ENCODE measurements around the gene PTTG1IP. TPM values are rescaled to one million over a fixed set of nuclear protein-coding genes. Genes with fewer than 3 reads are reported as not detected.

The PTTG1IP gene
- total RNA-seq, 1 donor from 2014 or later = 107 TPM

GRCh38 chr21:44815852-44816628 is 57.5 kb downstream of the PTTG1IP start:
- no peak overlapping the region for H3K4me3 ChIP-seq (ENCODE audit: low read depth, low read length)
- TF ChIP-seq CTCF (IDR thresholded peaks at IDR 0.05; ENCODE audit: insufficient read depth, low read length, severe bottlenecking) = no peak
- H3K36me3 ChIP-seq (ENCODE audit: control insufficient read depth, insufficient read depth, low read length) = peaks cover 3% of the 10 kb centered on the region
- DNase-seq (ENCODE audit: low read depth) = no peak
- no peaks in the 10 kb centered on the region for H3K27me3 ChIP-seq (ENCODE audit: control insufficient read depth, insufficient read depth, low read length)
- no peak for FAIRE-seq

GRCh38 chr21:44815225-44815624 is 58.3 kb downstream of the PTTG1IP start:
- DNase-seq (ENCODE audit: low read depth) (no peak), FAIRE-seq (no peak)
- no peak overlapping the region for H3K4me3 ChIP-seq (ENCODE audit: low read depth, low read length)
- no peak for TF ChIP-seq CTCF (IDR thresholded peaks at IDR 0.05; ENCODE audit: insufficient read depth, low read length, severe bottlenecking)
- no peaks in the 10 kb centered on the region for H3K27me3 ChIP-seq (ENCODE audit: control insufficient read depth, insufficient read depth, low read length)
- H3K36me3 ChIP-seq (ENCODE audit: control insufficient read depth, insufficient read depth, low read length) = peaks cover 4% of the 10 kb centered on the region

GRCh38 chr21:44814498-44815023 is 58.9 kb downstream of the PTTG1IP start:
- no peak for FAIRE-seq
- H3K4me3 ChIP-seq (ENCODE audit: low read depth, low read length) = no peak overlapping the region
- no peak for TF ChIP-seq CTCF (IDR thresholded peaks at IDR 0.05; ENCODE audit: insufficient read depth, low read length, severe bottlenecking)
- H3K27me3 ChIP-seq (ENCODE audit: control insufficient read depth, insufficient read depth, low read length) = no peaks in the 10 kb centered on the region
- H3K36me3 ChIP-seq (ENCODE audit: control insufficient read depth, insufficient read depth, low read length) = peaks cover 5% of the 10 kb centered on the region
- no peak for DNase-seq (ENCODE audit: low read depth)

- peaks cover 5% of the 10 kb centered on the region for H3K36me3 ChIP-seq (ENCODE audit: control insufficient read depth, insufficient read depth, low read length)
- FAIRE-seq (peak; percentile 7), DNase-seq (ENCODE audit: low read depth) (no peak)
- TF ChIP-seq CTCF (IDR thresholded peaks at IDR 0.05; ENCODE audit: insufficient read depth, low read length, severe bottlenecking) = no peak
- no peak overlapping the region for H3K4me3 ChIP-seq (ENCODE audit: low read depth, low read length)
- no peaks in the 10 kb centered on the region for H3K27me3 ChIP-seq (ENCODE audit: control insufficient read depth, insufficient read depth, low read length)
These were observed 59.8 kb downstream of the PTTG1IP start for GRCh38 chr21:44813727-44814126.

- no peak overlapping the region for H3K4me3 ChIP-seq (ENCODE audit: low read depth, low read length)
- FAIRE-seq (no peak), DNase-seq (ENCODE audit: low read depth) (no peak)
- H3K36me3 ChIP-seq (ENCODE audit: control insufficient read depth, insufficient read depth, low read length) = peaks cover 8% of the 10 kb centered on the region
- TF ChIP-seq CTCF (IDR thresholded peaks at IDR 0.05; ENCODE audit: insufficient read depth, low read length, severe bottlenecking) = no peak
- no peaks in the 10 kb centered on the region for H3K27me3 ChIP-seq (ENCODE audit: control insufficient read depth, insufficient read depth, low read length)
These were observed 60.3 kb downstream of the PTTG1IP start for GRCh38 chr21:44813149-44813548.
